A549 (cell line): ENCODE data around the gene EP400.

ENCODE experiments used
- BHLHE40 ChIP-seq: IDR thresholded peaks from 2 replicates; pipeline ENCODE4 v1.6.1; 2012; ENCODE audit warnings: low read depth, low read length, inconsistent platforms
- CBX8 ChIP-seq: fragments of 200-600 bp; sonication (generic); IDR thresholded peaks from 2 replicates; pipeline ENCODE4 v1.6.1; 2016
- CTCF ChIP-seq: fragments of >200 bp; sonication (Bioruptor Twin); formaldehyde crosslinking; IDR thresholded peaks from 3 replicates; pipeline ENCODE4 v1.5.1; 2016
- EP300 ChIP-seq, 2 experiments: fragments of >200 bp; sonication (Bioruptor Twin); formaldehyde crosslinking; IDR thresholded peaks; 2 replicates in 1 of 2; 3 replicates in 1 of 2; pipeline ENCODE4 v1.6.1; 2016 to 2017
- HDAC2 ChIP-seq: fragments of 200-600 bp; sonication (generic); IDR thresholded peaks from 2 replicates; pipeline ENCODE4 v1.6.1; 2016
- JUNB ChIP-seq: fragments of >200 bp; sonication (Bioruptor Twin); formaldehyde crosslinking; IDR thresholded peaks from 2 replicates; pipeline ENCODE4 v1.6.1; 2016
- KDM1A ChIP-seq: fragments of 200-600 bp; sonication (generic); IDR thresholded peaks from 2 replicates; pipeline ENCODE4 v1.6.1; 2016; ENCODE audit warnings: low read depth, mild to moderate bottlenecking
- MAFK ChIP-seq: fragments of 450-650 bp; IDR thresholded peaks from 2 replicates; pipeline ENCODE4 v1.6.1; 2014; ENCODE audit not compliant: partially characterized antibody
- POLR2A ChIP-seq: IDR thresholded peaks from 2 replicates; pipeline ENCODE4 v1.6.1; 2012; ENCODE audit warnings: mild to moderate bottlenecking, low read length
- RFX5 ChIP-seq: fragments of 450-650 bp; IDR thresholded peaks from 2 replicates; pipeline ENCODE4 v1.7.1; 2014; ENCODE audit warnings: antibody characterized with exemption, mild to moderate bottlenecking, moderate library complexity

GRCh38 chr12:131962069-131962468 is 12.3 kb downstream of the EP400 start:
- TF ChIP-seq CBX8 (no peak), JUNB (no peak), CTCF (no peak), POLR2A (no peak), MAFK (no peak), BHLHE40 (no peak), KDM1A (no peak), EP300 (IDR thresholded peaks at IDR 0.05) (no peak), RFX5 (no peak), HDAC2 (no peak)
